Measurements from ENCODE around the gene PCNT. TPM values are rescaled to one million over a fixed set of nuclear protein-coding genes. Genes with fewer than 3 reads are reported as not detected.

PCNT gene
- total and polyA plus RNA-seq, 2 of the 8 experiments (the other 6 are each of a cell fraction or from before 2014, with no cell fraction given), result 9.9 to 45.1 TPM

GRCh38 chr21:46457801-46458314 lies 133.9 kb downstream of the PCNT start:
- ChIA-PET POLR2A (ENCODE audit: partially characterized antibody) (interaction anchor here (0.8 to 1.6 kb wide), 9 partner anchors 9 to 228 kb away, joined by 3 to 6 read pairs (median 3); no protein-coding TSS in a partner anchor), CTCF (ENCODE audit: partially characterized antibody) (interaction anchor here (0.9 to 1.6 kb wide), 3 partner anchors 21 to 84 kb away, joined by 3 read pairs; no protein-coding TSS in a partner anchor)
- H2BK120ac ChIP-seq (replicated peaks; ENCODE audit: low read depth, low read length), result peak overlapping the region; percentile 24
- TF ChIP-seq POLR2AphosphoS5 (IDR thresholded peaks at IDR 0.05; ENCODE audit: low read depth, low read length), result 0 out of 2 replicates have a peak, but pooled peaks have one; percentile 3
- TF ChIP-seq RBBP5 (IDR thresholded peaks at IDR 0.05; ENCODE audit: borderline replicate concordance, low read depth, low read length), result peak; percentile 69; the same call in 1 of the 2 replicates
- TF ChIP-seq EZH2 (IDR thresholded peaks at IDR 0.05; ENCODE audit: low read depth, low read length, severe bottlenecking), result no peak
- no peak for TF ChIP-seq ZNF274 (IDR thresholded peaks at IDR 0.05; ENCODE audit: borderline replicate concordance, extremely low read depth, low read length)
- TF ChIP-seq KDM4A (IDR thresholded peaks at IDR 0.05; ENCODE audit: low read depth, low read length, severe bottlenecking), result peak; percentile 83
- TF ChIP-seq JUN (IDR thresholded peaks at IDR 0.05; ENCODE audit: low read depth, low read length), result no peak
- peak overlapping the region; percentile 85 for H3K14ac ChIP-seq (ENCODE audit: insufficient read length)
- H2BK15ac ChIP-seq (ENCODE audit: low read length), result peak overlapping the region; percentile 83
- peak overlapping the region; percentile 96 for H3K18ac ChIP-seq (ENCODE audit: extremely low read depth, low read length)
- H2BK5ac ChIP-seq (ENCODE audit: low read depth, low read length), result peak overlapping the region; percentile 95
- peaks cover 0 to 5% (median under 1%) of the 10 kb centered on the region in 4 experiments; a peak in 3 of 8 replicates for H3K36me3 ChIP-seq (ENCODE audit: control insufficient read depth in 2 of 4, insufficient read depth in 4 of 4, low read length in 3 of 4)
- H3K4me3 ChIP-seq (ENCODE audit: extremely low read depth in 1 of 4, insufficient read depth in 2 of 4, low read depth in 3 of 4, low read length in 4 of 4), result peak overlapping the region; percentile 77 to 90 (median 90)
- H4K8ac ChIP-seq (ENCODE audit: extremely low read depth, insufficient read depth, low read length), result peak overlapping the region; percentile 81
- peak overlapping the region; percentile 97 for H3K4ac ChIP-seq (replicated peaks; ENCODE audit: insufficient read length, low read depth, low read length)
- peaks cover 0 to 6% (median 2%) of the 10 kb centered on the region in 4 experiments; a peak in 4 of 7 replicates for H3K4me1 ChIP-seq (replicated peaks in 1 of 4; ENCODE audit: control insufficient read depth in 3 of 4, insufficient read depth in 4 of 4, low read length in 3 of 4)
- WGBS, 2 experiments (ENCODE audit: extremely low coverage in 1 of 2, insufficient coverage in 1 of 2, insufficient read length in 1 of 2, insufficient replicate concordance in 2 of 2, low coverage in 1 of 2, low lambda C conversion rate in 2 of 2, missing lambda C conversion rate in 1 of 2), result 6% methylated on average over 30 of the region's 30 CpGs; no CpG with 5 or more reads in 1 of the 2 experiments
- H2BK20ac ChIP-seq (ENCODE audit: low read length), result no peak overlapping the region; the same call in 1 of the 2 replicates
- peaks cover 8% of the 10 kb centered on the region for H3K23me2 ChIP-seq (ENCODE audit: low read depth, low read length)
- H3K27ac ChIP-seq (ENCODE audit: low read depth, low read length), result peak overlapping the region; percentile 86
- H4K5ac ChIP-seq (ENCODE audit: insufficient read length, low read depth, low read length), result peak overlapping the region; percentile 91
- FAIRE-seq (no peak), DNase-seq (ENCODE audit: low read depth in 1 of 2, low spot score in 2 of 2) (no peak)
- H2AFZ ChIP-seq (ENCODE audit: low read length), result peak overlapping the region; percentile 37; the same call in 1 of the 2 replicates
- peak overlapping the region; percentile 94 for H4K91ac ChIP-seq (replicated peaks; ENCODE audit: insufficient read length, low read length)
- no peaks in the 10 kb centered on the region for H3K27me3 ChIP-seq (replicated peaks in 1 of 4; ENCODE audit: control insufficient read depth in 3 of 4, extremely low read depth in 1 of 4, insufficient read depth in 3 of 4, low read length in 3 of 4)
- peaks cover 0 to 51% of the 10 kb centered on the region in 2 experiments; a peak in 2 of 4 replicates for H3K79me2 ChIP-seq (ENCODE audit: control insufficient read depth in 1 of 2, insufficient read depth in 2 of 2, low read length in 2 of 2)
- peak overlapping the region; percentile 97 to 100 for H3K4me2 ChIP-seq (ENCODE audit: insufficient read depth in 1 of 2, low read depth in 2 of 2, low read length in 2 of 2)
- peak overlapping the region; percentile 68 for H2BK12ac ChIP-seq (ENCODE audit: low read depth, low read length)
- H3K79me1 ChIP-seq (ENCODE audit: low read depth, low read length), result peaks cover 12% of the 10 kb centered on the region; the same call in 1 of the 2 replicates
- peak overlapping the region; percentile 89 for H2AK5ac ChIP-seq (ENCODE audit: low read depth, low read length)
- H3K23ac ChIP-seq (ENCODE audit: insufficient read length), result no peak overlapping the region
- peaks cover 1 to 6% of the 10 kb centered on the region in 2 experiments for H4K20me1 ChIP-seq (replicated peaks in 1 of 2; ENCODE audit: control insufficient read depth in 1 of 2, insufficient read depth in 2 of 2, low read length in 2 of 2)
- H3K9ac ChIP-seq (replicated peaks in 1 of 4; ENCODE audit: extremely low read depth in 1 of 4, low read depth in 3 of 4, low read length in 3 of 4), result peak overlapping the region; percentile 69 to 93 (median 88)
- peak overlapping the region; percentile 95 for H3K56ac ChIP-seq (replicated peaks; ENCODE audit: insufficient read length, low read depth, low read length)
- no peaks in the 10 kb centered on the region for H3K9me3 ChIP-seq (ENCODE audit: insufficient read depth in 2 of 2, low read depth in 1 of 2, low read length in 1 of 2)
